H9 (cell line): ENCODE data around the gene OGA. TPM values are rescaled to one million over a fixed set of nuclear protein-coding genes. Genes with fewer than 3 reads are reported as not detected.
A peak's percentile ranks its signal among the peaks of the same experiment; 100 is the strongest.

ENCODE experiments used
- DNase-seq: peaks from one replicate; pipeline ENCODE4 v3.0.0-alpha.2; 2017
- H2AFZ ChIP-seq: one replicate; pipeline ENCODE4 v1.6.1; 2013; ENCODE audit warnings: mild to moderate bottlenecking, low read length, control low read depth, moderate library complexity
- H2AK5ac ChIP-seq: 2 replicates; pipeline ENCODE4 v1.6.1; 2013; ENCODE audit warnings: low read length, control low read depth, mixed read lengths; ENCODE audit not compliant: insufficient read length
- H2BK120ac ChIP-seq: one replicate; pipeline ENCODE4 v1.6.1; 2013; ENCODE audit warnings: low read depth, mild to moderate bottlenecking, low read length, control low read depth, inconsistent platforms; ENCODE audit not compliant: poor library complexity, severe bottlenecking
- H2BK12ac ChIP-seq: 2 replicates; pipeline ENCODE4 v1.6.1; 2013; ENCODE audit warnings: low read length, control low read depth, mixed read lengths, low read depth; ENCODE audit not compliant: insufficient read length
- H2BK15ac ChIP-seq: 2 replicates; pipeline ENCODE4 v1.6.1; 2013; ENCODE audit warnings: low read depth, low read length, control low read depth
- H2BK20ac ChIP-seq: one replicate; pipeline ENCODE4 v1.6.1; 2013; ENCODE audit warnings: low read depth, mild to moderate bottlenecking, low read length, control low read depth, inconsistent platforms; ENCODE audit not compliant: poor library complexity, severe bottlenecking
- H2BK5ac ChIP-seq: 2 replicates; pipeline ENCODE4 v1.6.1; 2013; ENCODE audit warnings: low read length, control low read depth, mixed read lengths; ENCODE audit not compliant: insufficient read length
- H3K14ac ChIP-seq: 2 replicates; pipeline ENCODE4 v1.6.1; 2013; ENCODE audit warnings: low read length, control low read depth; ENCODE audit not compliant: insufficient read depth
- H3K18ac ChIP-seq: 2 replicates; pipeline ENCODE4 v1.6.1; 2013; ENCODE audit warnings: low read depth, mild to moderate bottlenecking, mixed read lengths, low read length, control low read depth; ENCODE audit not compliant: insufficient read length
- H3K23ac ChIP-seq: 2 replicates; pipeline ENCODE4 v1.6.1; 2013; ENCODE audit warnings: low read length, control low read depth, mixed read lengths, low read depth; ENCODE audit not compliant: insufficient read length
- H3K23me2 ChIP-seq: 2 replicates; pipeline ENCODE4 v1.6.1; 2013; ENCODE audit warnings: low read depth, mild to moderate bottlenecking, mixed read lengths, low read length, control low read depth; ENCODE audit not compliant: insufficient read length, poor library complexity, severe bottlenecking
- H3K27ac ChIP-seq: 2 replicates; pipeline ENCODE4 v1.5.1; 2013; ENCODE audit warnings: low read length, control low read depth, mixed read lengths, low read depth; ENCODE audit not compliant: insufficient read length
- H3K27me3 ChIP-seq: 2 replicates; pipeline ENCODE4 v1.6.1; 2013; ENCODE audit warnings: low read length, control low read depth, inconsistent platforms; ENCODE audit not compliant: insufficient read depth
- H3K4ac ChIP-seq: 2 replicates; pipeline ENCODE4 v1.6.1; 2013; ENCODE audit warnings: low read depth, mild to moderate bottlenecking, control low read depth, inconsistent platforms, low read length, moderate library complexity
- H3K4me1 ChIP-seq: 2 replicates; pipeline ENCODE4 v1.6.1; 2013; ENCODE audit warnings: low read length, control low read depth, inconsistent platforms; ENCODE audit not compliant: insufficient read depth
- H3K4me2 ChIP-seq: 2 replicates; pipeline ENCODE4 v1.6.1; 2013; ENCODE audit warnings: low read length, control low read depth, mixed read lengths; ENCODE audit not compliant: insufficient read length, insufficient read depth
- H3K56ac ChIP-seq: 2 replicates; pipeline ENCODE4 v1.6.1; 2013; ENCODE audit warnings: low read depth, mild to moderate bottlenecking, mixed read lengths, low read length, control low read depth; ENCODE audit not compliant: insufficient read length
- H3K79me1 ChIP-seq: 2 replicates; pipeline ENCODE4 v1.6.1; 2013; ENCODE audit warnings: low read depth, mild to moderate bottlenecking, moderate library complexity, low read length, control low read depth, inconsistent platforms; ENCODE audit not compliant: insufficient read depth, poor library complexity, severe bottlenecking
- H3K79me2 ChIP-seq: 2 replicates; pipeline ENCODE4 v1.6.1; 2013; ENCODE audit warnings: low read length, control low read depth, inconsistent platforms; ENCODE audit not compliant: insufficient read depth
- H3K9ac ChIP-seq: 2 replicates; pipeline ENCODE4 v1.6.1; 2013; ENCODE audit warnings: low read length, control low read depth, mixed read lengths; ENCODE audit not compliant: insufficient read length; ENCODE audit errors: extremely low read depth
- H3K9me3 ChIP-seq: one replicate; pipeline ENCODE4 v1.6.1; 2013; ENCODE audit warnings: low read depth, low read length, inconsistent platforms; ENCODE audit not compliant: control insufficient read depth
- H3T11ph ChIP-seq: one replicate; pipeline ENCODE4 v1.6.1; 2013; ENCODE audit warnings: mild to moderate bottlenecking, low read length, control low read depth, inconsistent platforms
- H4K20me1 ChIP-seq: one replicate; pipeline ENCODE4 v1.6.1; 2013; ENCODE audit not compliant: control insufficient read depth, insufficient read length, insufficient read depth
- H4K5ac ChIP-seq: 2 replicates; pipeline ENCODE4 v1.6.1; 2013; ENCODE audit warnings: low read depth, mild to moderate bottlenecking, mixed read lengths, low read length, control low read depth; ENCODE audit not compliant: insufficient read length
- H4K8ac ChIP-seq: replicated peaks from 2 replicates; pipeline ENCODE4 v1.6.1; 2013; ENCODE audit warnings: low read length, control low read depth, mixed read lengths, low read depth; ENCODE audit not compliant: insufficient read length
- H4K91ac ChIP-seq: 2 replicates; pipeline ENCODE4 v1.6.1; 2013; ENCODE audit warnings: low read depth, mild to moderate bottlenecking, moderate library complexity, mixed read lengths, low read length, control low read depth; ENCODE audit not compliant: insufficient read length
- H3K27ac Mint-ChIP-seq, 3 experiments: 2 replicates in 2 of 3; 3 replicates in 1 of 3; pipeline ENCODE4 v1.8.0; 2020 to 2021; ENCODE audit warnings: mixed read lengths in 3 of 3, mild to moderate bottlenecking in 1 of 3, moderate library complexity in 1 of 3
- H3K27me3 Mint-ChIP-seq: 2 replicates; pipeline ENCODE4 v1.8.0; 2021; ENCODE audit warnings: low read depth, mild to moderate bottlenecking, moderate library complexity, mixed read lengths
- H3K36me3 Mint-ChIP-seq, 3 experiments: 2 replicates in 2 of 3; 3 replicates in 1 of 3; pipeline ENCODE4 v1.8.0; 2020 to 2021; ENCODE audit warnings: low read depth in 3 of 3, mixed read lengths in 3 of 3; ENCODE audit not compliant: insufficient read depth in 1 of 3
- H3K4me1 Mint-ChIP-seq, 2 experiments: 2 replicates each; pipeline ENCODE4 v1.8.0; 2020; ENCODE audit warnings: mixed read lengths in 2 of 2
- H3K4me3 Mint-ChIP-seq, 2 experiments: 2 replicates in 1 of 2; 3 replicates in 1 of 2; pipeline ENCODE4 v1.8.0; 2020 to 2021; ENCODE audit warnings: mild to moderate bottlenecking in 2 of 2, mixed read lengths in 2 of 2, moderate library complexity in 1 of 2
- H3K9me3 Mint-ChIP-seq, 2 experiments: 2 replicates in 1 of 2; 3 replicates in 1 of 2; pipeline ENCODE4 v1.8.0; 2020; ENCODE audit warnings: mild to moderate bottlenecking in 2 of 2, mixed read lengths in 2 of 2, moderate library complexity in 1 of 2
- WGBS: extraction: QIAGEN DNeasy Blood & Tissue Kit; methylation state at CpG from one replicate; pipeline ENCODE4 v1.1.7; 2013; ENCODE audit warnings: missing lambda C conversion rate, low lambda C conversion rate, mixed read lengths; ENCODE audit not compliant: insufficient read length; ENCODE audit errors: extremely low coverage; 5-methylcytosine and 5-hydroxymethylcytosine counted together
- total RNA-seq: library from RNA; stranded (reverse); gene quantifications from 2 replicates; pipeline ENCODE4 v1.2.1, GENCODE V29; 2021
- TF ChIP-seq, protein P1 (sequence below): fragments of 200-600 bp; sonication (generic); conservative IDR thresholded peaks from 3 replicates; pipeline ENCODE4 v1.8.0; 2021; ENCODE audit warnings: antibody characterized with exemption, mild to moderate bottlenecking

The OGA gene
- total RNA-seq, 1 experiment from 2014 or later: 125 TPM

DNA sequence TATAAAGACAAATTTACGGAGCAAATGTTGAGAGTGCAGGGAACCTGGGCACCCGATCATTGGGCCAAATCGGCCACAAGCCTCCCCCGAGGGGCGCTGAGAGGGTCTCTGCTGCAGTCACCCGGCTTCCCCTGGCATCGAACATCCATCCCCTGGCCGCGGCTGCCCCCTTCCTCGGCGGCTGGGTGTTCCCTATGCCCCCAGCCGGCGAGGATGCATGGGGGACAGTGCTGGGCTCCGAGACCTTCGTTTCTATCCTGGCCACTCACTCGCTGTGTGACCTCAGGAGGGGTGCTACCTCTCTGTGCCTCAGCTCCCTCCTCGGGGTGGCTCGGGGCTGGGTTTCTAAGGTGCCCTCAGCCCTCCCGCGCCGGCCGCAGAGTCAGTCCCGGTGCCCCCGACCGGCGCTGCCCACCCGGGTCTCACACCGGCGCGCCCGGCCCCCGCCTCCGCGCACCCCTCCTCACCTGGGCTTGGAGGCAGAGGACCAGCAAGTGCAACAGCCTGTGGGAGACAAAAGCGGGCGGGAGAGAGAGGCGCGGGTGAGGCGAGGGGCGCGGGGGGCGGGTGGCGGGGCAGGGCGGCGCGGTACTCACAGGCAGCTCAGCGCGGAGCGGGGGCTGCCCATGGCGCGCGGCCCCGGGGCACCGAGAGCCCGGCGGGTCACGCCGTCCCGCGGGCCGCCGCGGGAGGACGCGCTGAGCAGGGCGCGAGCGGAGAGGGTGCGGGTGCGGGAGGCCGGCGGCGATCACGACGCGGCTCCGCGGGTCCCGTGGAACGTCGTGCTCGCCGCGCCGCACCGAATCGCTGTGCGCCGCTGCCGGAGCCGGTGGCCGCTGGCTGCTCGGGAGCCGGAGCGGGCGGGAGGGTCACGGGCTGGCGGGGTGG lies 42.7 kb downstream of the OGA start, which contains the start of gene FGF8:
FGF8 (minus strand) TSS at position 842 of the 888 bp plus-strand sequence; CDS start at position 628, 214 bp downstream.
- Histone ChIP-seq H4K20me1 (peaks cover 2% of the 10 kb centered on the region), H3K79me2 (no peaks in the 10 kb centered on the region), H3K9ac (no peak within 1 kb of the TSS), H2BK5ac (no peak within 1 kb of the TSS), H4K91ac (no peak within 1 kb of the TSS), H3K14ac (no peak within 1 kb of the TSS; the same call in 1 of the 2 replicates), H2AK5ac (no peak within 1 kb of the TSS), H4K5ac (no peak within 1 kb of the TSS), H4K8ac (no peak within 1 kb of the TSS), H3K9me3 (no peaks in the 10 kb centered on the region), H3K4ac (no peak within 1 kb of the TSS), H2BK120ac (no peak within 1 kb of the TSS), H3K18ac (no peak within 1 kb of the TSS), H2BK12ac (no peak within 1 kb of the TSS), H3K4me2 (peak within 1 kb of the TSS; percentile 42), H2AFZ (no peak within 1 kb of the TSS), H3K23me2 (peaks cover 29% of the 10 kb centered on the region), H3K79me1 (no peaks in the 10 kb centered on the region), H3K23ac (no peak within 1 kb of the TSS), H3K27me3 (peaks cover 54% of the 10 kb centered on the region), H3K27ac (no peak within 1 kb of the TSS), H3K56ac (no peak within 1 kb of the TSS), H2BK15ac (no peak within 1 kb of the TSS), H3K4me1 (peaks cover 7% of the 10 kb centered on the region; the same call in 1 of the 2 replicates), H2BK20ac (no peak within 1 kb of the TSS), H3T11ph (no peak within 1 kb of the TSS)
- TF ChIP-seq, protein P1, sequence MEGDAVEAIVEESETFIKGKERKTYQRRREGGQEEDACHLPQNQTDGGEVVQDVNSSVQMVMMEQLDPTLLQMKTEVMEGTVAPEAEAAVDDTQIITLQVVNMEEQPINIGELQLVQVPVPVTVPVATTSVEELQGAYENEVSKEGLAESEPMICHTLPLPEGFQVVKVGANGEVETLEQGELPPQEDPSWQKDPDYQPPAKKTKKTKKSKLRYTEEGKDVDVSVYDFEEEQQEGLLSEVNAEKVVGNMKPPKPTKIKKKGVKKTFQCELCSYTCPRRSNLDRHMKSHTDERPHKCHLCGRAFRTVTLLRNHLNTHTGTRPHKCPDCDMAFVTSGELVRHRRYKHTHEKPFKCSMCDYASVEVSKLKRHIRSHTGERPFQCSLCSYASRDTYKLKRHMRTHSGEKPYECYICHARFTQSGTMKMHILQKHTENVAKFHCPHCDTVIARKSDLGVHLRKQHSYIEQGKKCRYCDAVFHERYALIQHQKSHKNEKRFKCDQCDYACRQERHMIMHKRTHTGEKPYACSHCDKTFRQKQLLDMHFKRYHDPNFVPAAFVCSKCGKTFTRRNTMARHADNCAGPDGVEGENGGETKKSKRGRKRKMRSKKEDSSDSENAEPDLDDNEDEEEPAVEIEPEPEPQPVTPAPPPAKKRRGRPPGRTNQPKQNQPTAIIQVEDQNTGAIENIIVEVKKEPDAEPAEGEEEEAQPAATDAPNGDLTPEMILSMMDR: no peak
- Mint-ChIP-seq H3K9me3 (no peaks in the 10 kb centered on the region; a peak in 1 of 5 replicates), H3K27ac (no peak within 1 kb of the TSS), H3K27me3 (peaks cover 75% of the 10 kb centered on the region), H3K36me3 (peaks cover 3 to 12% (median 6%) of the 10 kb centered on the region in 3 experiments; a peak in 4 of 7 replicates), H3K4me1 (peaks cover 57 to 64% of the 10 kb centered on the region in 2 experiments), H3K4me3 (peak within 1 kb of the TSS; percentile 52 to 80)
- DNase-seq: no peak
- no CpG with 5 or more reads among the region's 98 CpGs for WGBS
